HG02840 (cell line): ENCODE measurements around the gene FGF18.

Experiments
- ATAC-seq: cut with Tn5 transposase; IDR thresholded peaks from one replicate; pipeline ENCODE4 v1.9.1; 2021; ENCODE audit warnings: mild to moderate bottlenecking, moderate library complexity, moderate number of reproducible peaks; ENCODE audit not compliant: unreplicated experiment, low FRiP score

The FGF18 gene

GRCh38 chr5:171436804-171437285 lies 17.4 kb downstream of the FGF18 start:
- no peak for ATAC-seq

DNA sequence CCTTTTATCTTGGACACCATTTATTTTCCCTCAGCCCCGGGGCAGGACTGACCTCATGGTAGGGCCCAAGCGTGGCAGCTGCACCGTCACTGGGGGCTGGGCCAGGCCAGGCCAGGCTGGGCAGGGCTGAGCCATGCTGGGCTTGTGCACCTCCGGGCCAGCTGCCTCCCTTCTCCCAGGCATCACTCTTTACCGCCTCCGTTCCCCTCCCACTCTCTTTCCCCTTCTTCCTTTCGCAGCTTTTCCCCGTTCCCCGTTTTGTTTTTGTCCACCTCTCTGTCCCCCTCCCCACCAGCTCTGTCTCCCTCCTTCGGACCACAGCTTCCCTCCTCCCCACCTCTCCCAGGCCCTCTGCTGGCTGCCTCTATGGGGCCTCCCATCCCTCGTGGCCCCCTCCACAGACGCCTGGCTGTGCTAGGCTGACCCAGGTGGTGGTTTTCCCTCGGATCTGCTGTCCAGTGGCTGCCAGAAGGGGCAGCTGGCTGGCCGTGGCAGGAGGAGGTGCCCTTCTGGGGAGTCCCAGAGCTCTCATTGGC lies 17.9 kb downstream of the FGF18 start:
- no peak for ATAC-seq

- ATAC-seq, result no peak
Observed at GRCh38 chr5:171438738-171439137, 19.3 kb downstream of the FGF18 start.

GRCh38 chr5:171441246-171441791 lies 21.9 kb downstream of the FGF18 start:
- ATAC-seq, result no peak

DNA sequence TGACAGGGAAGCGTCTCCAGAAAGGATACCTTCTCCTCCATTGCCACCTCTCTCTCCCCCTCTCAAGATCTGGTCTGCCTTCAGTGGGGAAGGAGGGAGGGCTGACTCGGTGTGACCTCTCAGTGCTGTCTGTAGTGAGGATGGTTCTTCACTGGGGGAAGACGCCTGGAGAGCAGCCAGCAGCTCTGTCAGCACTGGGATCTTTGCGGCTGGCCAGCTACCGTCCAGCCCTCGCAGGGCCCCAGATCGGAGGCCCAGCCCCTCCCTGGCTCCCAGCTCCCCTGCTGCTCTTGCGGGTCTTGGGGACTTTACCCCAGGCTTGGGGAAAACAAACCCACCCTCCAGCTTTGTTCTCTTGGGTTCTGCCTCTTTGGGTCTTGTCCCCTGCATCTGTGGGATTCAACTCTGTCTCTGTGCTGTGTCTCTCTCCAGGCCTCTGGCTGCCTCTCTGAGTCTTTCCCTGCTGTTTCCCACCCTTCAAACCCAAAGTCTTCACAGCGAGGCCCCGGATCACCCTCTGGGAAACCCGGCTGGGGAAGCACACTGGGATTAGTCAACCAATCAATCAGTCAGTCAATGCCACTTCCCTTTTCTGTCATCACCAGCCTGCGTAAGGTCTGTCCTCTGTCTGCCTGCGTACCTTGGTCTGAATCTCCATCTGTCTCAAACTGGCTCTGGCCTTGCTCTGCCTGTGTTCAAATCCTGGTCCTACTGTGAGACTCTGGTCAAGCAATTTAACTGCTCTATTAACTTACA lies 23.0 kb downstream of the FGF18 start:
- ATAC-seq, result no peak

GRCh38 chr5:171444582-171444981 lies 25.1 kb downstream of the FGF18 start:
- ATAC-seq, result no peak

DNA sequence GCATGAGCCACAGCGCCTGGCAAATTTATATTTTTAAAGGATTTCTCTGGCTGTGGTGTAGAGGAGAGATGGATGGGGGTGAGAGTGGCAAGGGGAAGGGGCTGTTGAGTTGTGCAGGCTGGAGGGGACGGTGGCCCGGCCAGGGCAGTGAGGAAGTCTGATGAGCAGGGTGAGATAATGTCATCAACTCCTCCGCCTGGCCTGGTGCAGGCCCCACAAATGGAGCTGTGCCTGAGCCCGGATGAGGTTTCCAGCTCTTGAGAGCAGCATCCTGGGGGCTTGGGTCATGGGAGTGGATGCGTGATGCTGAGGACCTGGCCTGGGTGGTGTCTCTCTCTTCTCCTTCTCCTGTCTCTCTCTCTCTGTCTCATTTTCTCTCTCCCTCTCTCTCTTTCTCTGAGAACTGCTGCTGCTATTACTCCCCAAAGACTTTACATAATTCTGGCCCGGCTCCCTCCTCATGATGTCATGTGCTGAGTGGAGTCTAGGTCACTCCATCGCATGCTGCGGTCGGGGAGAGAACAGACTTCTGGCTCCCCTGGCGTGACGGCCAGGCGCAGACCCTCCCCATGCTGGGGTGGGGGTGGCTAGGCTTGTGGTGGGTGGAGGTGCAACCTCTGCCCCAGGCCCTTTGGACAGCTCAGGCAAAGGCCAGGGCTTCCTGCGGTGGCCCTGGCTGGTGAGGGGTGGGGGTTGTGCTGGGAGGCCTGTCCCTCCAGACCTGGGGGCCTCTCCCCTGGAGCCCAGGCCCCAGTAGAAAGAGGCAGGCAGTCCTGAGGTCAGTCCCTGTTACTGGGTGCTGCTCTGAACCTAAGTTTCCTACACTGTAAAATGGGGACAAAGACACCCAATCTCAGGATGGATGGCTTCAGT lies 26.4 kb downstream of the FGF18 start:
- no peak for ATAC-seq

DNA sequence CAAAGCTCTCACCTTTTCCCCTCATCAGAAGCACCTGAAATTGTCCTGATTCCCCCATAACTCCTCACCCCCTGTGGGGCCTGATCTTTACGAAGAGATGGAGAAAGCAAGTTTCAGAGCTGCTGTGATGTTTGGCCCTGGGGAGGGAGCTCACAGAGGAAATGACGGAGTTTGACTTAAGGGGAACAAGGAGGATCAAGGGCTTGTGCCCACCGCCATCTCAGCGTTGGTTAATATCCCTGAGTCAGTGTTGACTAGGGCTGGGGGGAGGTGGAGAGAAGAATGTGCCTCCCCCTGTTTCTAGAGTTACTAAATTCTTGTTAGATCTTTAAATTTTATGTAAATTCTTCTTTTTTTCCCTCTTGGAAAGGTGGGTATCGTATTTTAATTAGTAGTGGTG lies 27.8 kb downstream of the FGF18 start:
- ATAC-seq, result no peak

- ATAC-seq, result no peak
Observed at GRCh38 chr5:171449426-171449825, 30.0 kb downstream of the FGF18 start.

- no peak for ATAC-seq
Observed at GRCh38 chr5:171450423-171451331, 31.2 kb downstream of the FGF18 start.

GRCh38 chr5:171451421-171451820 lies 32.0 kb downstream of the FGF18 start:
- ATAC-seq, result no peak

DNA sequence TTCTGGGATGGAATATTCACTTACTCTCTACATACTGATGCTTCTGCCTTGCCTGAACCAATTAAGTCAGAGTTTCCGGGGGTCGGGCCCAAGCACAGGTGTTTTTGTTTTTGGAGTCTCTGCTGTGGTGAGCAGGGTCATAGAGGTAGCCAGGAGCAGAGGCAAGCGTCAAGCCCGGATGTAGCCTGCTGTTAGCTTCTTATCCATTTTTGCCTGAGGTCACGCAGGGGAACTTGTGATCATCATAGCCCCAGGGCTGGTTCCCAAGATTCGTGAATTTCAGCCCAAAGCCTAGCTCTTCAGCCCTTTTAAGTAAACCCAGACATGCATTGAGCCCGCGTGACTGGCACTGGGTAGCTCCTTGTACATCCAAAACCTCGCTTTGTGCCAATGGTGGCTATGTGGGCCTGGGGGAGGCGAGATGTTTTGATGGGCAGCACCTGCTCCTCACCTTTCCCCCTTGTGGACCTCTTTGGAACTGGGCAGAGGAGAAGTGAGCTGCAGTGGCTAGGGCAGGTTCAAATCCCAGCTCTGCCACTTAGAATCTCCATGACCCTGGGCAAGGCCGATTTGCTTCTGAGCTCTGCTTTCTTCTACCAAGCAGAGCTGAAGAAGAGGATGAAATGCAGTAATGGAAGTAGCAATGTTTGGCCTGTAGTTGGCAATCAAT lies 33.7 kb downstream of the FGF18 start:
- no peak for ATAC-seq

- ATAC-seq, result no peak
Observed at GRCh38 chr5:171453988-171454387, 34.5 kb downstream of the FGF18 start.

DNA sequence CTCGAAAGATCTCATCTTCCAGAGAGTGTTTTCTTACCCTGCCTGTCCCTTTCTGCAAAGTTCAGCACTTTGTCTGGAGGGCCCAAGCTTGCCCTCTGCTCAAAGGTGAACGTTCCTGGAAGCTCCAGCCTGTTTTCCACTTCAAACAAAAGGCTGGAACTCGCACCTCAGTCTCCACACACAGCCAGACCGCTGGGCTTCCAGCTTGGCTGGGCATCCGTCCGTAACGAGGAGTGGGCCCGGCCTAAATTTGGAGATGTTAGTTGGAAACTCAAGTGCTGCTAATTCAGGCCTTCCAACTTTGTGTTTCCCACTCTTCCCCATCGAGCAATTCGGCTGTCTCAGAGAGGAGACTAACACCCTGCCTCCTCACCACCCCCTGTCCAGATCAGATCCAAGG lies 35.1 kb downstream of the FGF18 start:
- ATAC-seq, result no peak

- ATAC-seq, result no peak
Observed at GRCh38 chr5:171455522-171455921, 36.1 kb downstream of the FGF18 start.

GRCh38 chr5:171457208-171457981 lies 37.9 kb downstream of the FGF18 start:
- ATAC-seq, result no peak

DNA sequence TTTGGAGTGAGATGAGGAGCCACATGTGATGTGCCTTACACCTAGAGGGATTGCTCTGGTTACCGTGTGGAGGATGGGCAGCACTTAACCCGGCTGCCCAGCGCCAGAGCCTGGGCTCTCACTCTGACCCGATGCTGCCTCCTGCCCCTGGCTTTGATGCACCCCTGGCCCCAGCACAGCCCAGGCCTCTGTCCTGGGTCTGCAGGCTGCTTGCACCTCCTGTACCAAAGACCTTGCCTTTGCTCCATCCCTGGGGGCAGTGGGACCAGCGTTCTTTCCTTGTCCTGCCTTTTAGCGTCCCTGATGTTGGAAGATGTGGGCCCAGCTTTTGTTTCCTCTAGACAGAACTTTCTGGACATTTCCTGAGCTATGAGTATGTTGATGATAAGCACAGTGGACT lies 40.4 kb downstream of the FGF18 start:
- ATAC-seq, result no peak

DNA sequence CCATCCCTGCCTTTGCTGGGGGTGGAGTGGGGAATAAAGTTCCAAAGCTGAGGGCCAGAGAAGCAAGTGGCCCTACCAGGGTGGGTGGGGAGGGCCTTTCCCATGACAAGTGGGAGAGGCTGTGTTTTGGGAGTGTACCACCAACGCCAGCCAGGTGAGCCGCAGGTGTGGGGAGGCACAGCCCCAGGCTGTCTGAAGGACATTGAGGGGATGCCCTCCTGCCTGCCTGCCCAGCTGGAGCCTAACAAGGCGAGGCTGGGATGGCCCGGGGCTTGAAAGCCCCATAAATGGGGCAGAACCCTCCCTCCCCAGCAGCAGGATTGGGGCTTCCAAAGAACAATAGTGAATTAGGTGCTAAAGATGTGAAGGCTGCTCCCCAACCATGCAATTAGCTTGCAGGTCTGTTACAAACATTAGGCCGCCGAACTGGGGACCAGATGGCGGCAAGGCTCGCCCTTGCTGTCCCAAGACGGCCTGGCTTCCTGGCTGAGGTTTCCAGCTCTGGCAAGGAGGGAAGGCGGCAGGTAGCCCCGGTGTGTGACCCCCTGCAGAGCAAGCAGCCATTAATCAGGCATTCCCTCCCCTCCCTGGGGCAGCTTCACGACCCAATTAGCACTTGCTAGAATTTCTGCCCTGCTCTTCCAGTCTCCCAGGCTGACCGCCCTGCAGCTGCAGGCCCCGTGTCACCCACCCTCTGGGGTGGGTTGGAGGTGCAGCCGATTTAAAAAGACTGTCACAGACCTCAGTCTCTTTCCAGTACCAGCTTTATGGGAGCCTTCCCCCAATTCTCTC lies 42.9 kb downstream of the FGF18 start:
- ATAC-seq, result no peak
